Heart right ventricle (tissue), 16 donors: ENCODE results near the gene DNAH3. TPM values are rescaled to one million over a fixed set of nuclear protein-coding genes. Genes with fewer than 3 reads are reported as not detected.
"Not testable (repeated sequence)": the region's sequence is repeated elsewhere in the genome, so short reads cannot be mapped to it uniquely, and the experiment has no call there.

Source experiments
- ATAC-seq, 8 donors: fragments of 200-7000 bp; cut with Tn5 transposase; one replicate each; pipeline ENCODE4 v1.9.1; 2020; ENCODE audit warnings: mild to moderate bottlenecking in 8 of 8, moderate library complexity in 8 of 8, moderate number of reproducible peaks in 1 of 8
- DNase-seq, 2 donors: peaks; one replicate each; pipeline ENCODE4 v3.0.0-alpha.2; 2020
- H3K27ac ChIP-seq, 10 donors: fragments of 200-600 bp; sonication (generic) in 2 of 10; one replicate each; pipeline versions ENCODE4 v1.5.0 to v1.8.0; 2020 to 2022; ENCODE audit warnings: mild to moderate bottlenecking in 3 of 10
- H3K27me3 ChIP-seq, 7 donors: fragments of 200-600 bp; one replicate each; pipeline ENCODE4 v1.8.0; 2021 to 2022; ENCODE audit warnings: mild to moderate bottlenecking in 2 of 7
- H3K36me3 ChIP-seq, 9 donors: fragments of 200-600 bp; sonication (generic) in 1 of 9; one replicate each; pipeline versions ENCODE4 v1.5.0 to v1.8.0; 2020 to 2022; ENCODE audit warnings: mild to moderate bottlenecking in 2 of 9
- H3K4me1 ChIP-seq, 9 donors: fragments of 200-600 bp; sonication (generic) in 1 of 9; one replicate each; pipeline versions ENCODE4 v1.5.0 to v1.8.0; 2020 to 2022; ENCODE audit warnings: mild to moderate bottlenecking in 4 of 9
- H3K4me3 ChIP-seq, 10 donors: fragments of 200-600 bp; sonication (generic) in 2 of 10; one replicate each; pipeline versions ENCODE4 v1.5.0 to v1.8.0; 2020 to 2022; ENCODE audit warnings: mild to moderate bottlenecking in 7 of 10, moderate library complexity in 2 of 10
- H3K9me3 ChIP-seq, 11 donors: fragments of 200-600 bp in 10 of 11; sonication (generic) in 2 of 11; one replicate each; pipeline versions ENCODE4 v1.5.0 to v1.8.0; 2013 to 2022; ENCODE audit warnings: mild to moderate bottlenecking in 2 of 11, control low read depth in 1 of 11, moderate library complexity in 1 of 11
- CTCF ChIP-seq, 9 donors: fragments of 200-600 bp; sonication (generic) in 2 of 9; IDR thresholded peaks; one replicate each; pipeline versions ENCODE4 v1.5.0 to v1.8.0; 2021 to 2022; ENCODE audit warnings: antibody characterized with exemption in 9 of 9, mild to moderate bottlenecking in 5 of 9, moderate library complexity in 1 of 9
- WGBS, 2 donors: extraction: QIAGEN DNeasy Blood & Tissue Kit; methylation state at CpG; one replicate each; pipeline ENCODE4 v1.1.7; 2013; ENCODE audit warnings: inconsistent platforms in 1 of 2; 5-methylcytosine and 5-hydroxymethylcytosine counted together
- intact Hi-C, 10 donors: fragments of 100-400 bp; cut with DNase I; formaldehyde crosslinking; loops; one replicate each; pipeline versions ENCODE4 v1.11.1 to v1.14.2; 2022
- polyA plus RNA-seq, 2 donors: library from polyadenylated mRNA; stranded (reverse); fragments of 200-250 nt; gene quantifications; one replicate each; pipeline ENCODE4 v1.2.3, GENCODE V29; 2013
- total RNA-seq, 10 donors: library from RNA; stranded (reverse); fragmentation: NEBNext Ultra II Directional in 3 of 10; extraction: Animal tissue kit (Norgen Biotek cat#: 25700) in 3 of 10; gene quantifications; one replicate each; pipeline versions ENCODE4 v1.2.1 to v1.2.4, GENCODE V29; 2021 to 2023
- donor health status: Arrhythmogenic right ventricular cardiomyopathy.
- donor health status: ischemic (EF 13 %, LVEDD 7.1; RV severe dilation, severe dysfunction).
- donor health status: healthy with polysubstance abuse.
- donor health status: DM: no; HTN: yes; CAD: no.
- donor health status: DM: no; HTN: no; CAD: no.
- donor health status: ischemic (EF 25% LVEDD 6.9; RV normal size, moderate dysfunction).
- donor health status: ischemic (EF 25% LVEDD 5.7; RV mildly dilated, moderate dysfunction).
- donor health status: healthy.
- donor health status: DM: yes; HTN: yes; CAD: no.
- donor health status: Ischemic cardiomyopathy.
- donor health status: ischemic (EF 35%, LVEDD 5.7; RV mildly dilated, moderate dysfunction).
- donor health status: nonischemic (EF 11% LVEDD 7.7; RV severe dilation, severe dysfunction).
- donor health status: DM: yes; HTN: yes; CAD: no.
- donor health status: PGD.
- donor health status: ischemic (EF 29% LVEDD 5.4; RV normal size, mild dysfunction).
- donor health status: nonischemic (EF 23%, LVEDD 6.1; RV moderate dilation, normal function).

The DNAH3 gene
- total and polyA plus RNA-seq, 12 donors, result 0.39 to 3.7 (median 1.0) TPM; not detected in 1

GRCh38 chr16:21116148-21116693, 34.4 kb downstream of the DNAH3 start:
- Histone ChIP-seq H3K27me3 (no peaks in the 10 kb centered on the region), H3K36me3 (no peaks in the 10 kb centered on the region), H3K4me1 (peaks cover 0 to 7% (median 0%) of the 10 kb centered on the region in 9 donors), H3K4me3 (peak overlapping the region in 8 of 10 donors; percentile 8 to 42 (median 28)), H3K9me3 (no peaks in the 10 kb centered on the region), H3K27ac (peak overlapping the region in 2 of 10 donors; percentile 27 to 45)
- ATAC-seq (peak in 4 of 8 donors; percentile 41 to 55 (median 46)), DNase-seq (no peak)
- WGBS, 2 donors, result 30 to 31% methylated on average over 13 of the region's 13 CpGs
- intact Hi-C loops, result no loop called here
- no peak for TF ChIP-seq CTCF (IDR thresholded peaks at IDR 0.05)

GRCh38 chr16:21115551-21115950, 35.1 kb downstream of the DNAH3 start:
- ATAC-seq, H3K4me1 ChIP-seq, H3K27ac ChIP-seq, H3K9me3 ChIP-seq, intact Hi-C loops, H3K36me3 ChIP-seq, H3K27me3 ChIP-seq, DNase-seq: not testable (repeated sequence)
- WGBS, 2 donors, result 99% methylated on average over 4 of the region's 4 CpGs
- peak overlapping the region in 2 of 10 donors; percentile 41 to 42 for H3K4me3 ChIP-seq

GRCh38 chr16:21103941-21104860, 46.4 kb downstream of the DNAH3 start:
- WGBS, 2 donors, result 52 to 61% methylated on average over 9 of the region's 9 CpGs
- Histone ChIP-seq H3K36me3 (no peaks in the 10 kb centered on the region), H3K27me3 (no peaks in the 10 kb centered on the region), H3K27ac (peak overlapping the region in 2 of 10 donors; percentile 33 to 43), H3K4me1 (peaks cover 0 to 15% (median 0%) of the 10 kb centered on the region in 9 donors), H3K4me3 (no peak overlapping the region), H3K9me3 (no peaks in the 10 kb centered on the region)
- DNase-seq (peak in 1 of 2 donors; percentile 13), ATAC-seq (peak in 6 of 8 donors; percentile 34 to 76 (median 56))
- intact Hi-C loops, result loop anchor here in 2 of 10 donors (5.0 kb wide), 2 partner anchors 257 to 297 kb away; partner anchors contain the start of genes ERI2 (in 1 of the 2) and REXO5 (in 1 of the 2)
- no peak for TF ChIP-seq CTCF (IDR thresholded peaks at IDR 0.05)

- DNase-seq, result peak in 1 of 2 donors; percentile 36
- Histone ChIP-seq H3K27me3 (no peaks in the 10 kb centered on the region), H3K9me3 (no peaks in the 10 kb centered on the region), H3K36me3 (no peaks in the 10 kb centered on the region), H3K27ac (no peak overlapping the region), H3K4me3 (no peak overlapping the region), H3K4me1 (peaks cover 0 to 15% (median 0%) of the 10 kb centered on the region in 9 donors)
- TF ChIP-seq CTCF (IDR thresholded peaks at IDR 0.05), result peak in 8 of 9 donors; percentile 5 to 62 (median 46)
- WGBS, 2 donors, result 61 to 62% methylated on average over 8 of the region's 8 CpGs
- ATAC-seq, result peak in 6 of 8 donors; percentile 42 to 86 (median 62)
- intact Hi-C loops, result loop anchor here in 2 of 10 donors (5.0 kb wide), 2 partner anchors 255 to 295 kb away; partner anchors contain the start of genes ERI2 (in 1 of the 2) and REXO5 (in 1 of the 2)
Measured at GRCh38 chr16:21101631-21102420, 48.8 kb downstream of the DNAH3 start.
